Spleen (tissue), 7 donors: ENCODE results near the gene LSM2.

Experiments used
- POLR2A ChIP-seq, 3 donors: fragments of 450-650 bp; IDR thresholded peaks; one replicate each; pipeline ENCODE4 v1.5.1; 2017; ENCODE audit warnings: antibody characterized with exemption in 3 of 3, mild to moderate bottlenecking in 1 of 3
- POLR2AphosphoS5 ChIP-seq, 3 donors: sonication (generic); formaldehyde crosslinking; IDR thresholded peaks; one replicate each; pipeline ENCODE4 v1.5.1; 2017; ENCODE audit warnings: antibody characterized with exemption in 3 of 3
- TF ChIP-seq, protein P1 (sequence below), 11 experiments: fragments of 200-600 bp in 7 of 11; fragments of 450-650 bp in 4 of 11; sonication (generic) in 4 of 11; IDR thresholded peaks in 8 of 11; conservative IDR thresholded peaks in 3 of 11; 1 replicate in 7 of 11; 2 replicates in 4 of 11; pipeline versions ENCODE4 v1.4.0 to v1.8.0; 2016 to 2021; ENCODE audit warnings: antibody characterized with exemption in 11 of 11, inconsistent platforms in 4 of 11, mild to moderate bottlenecking in 1 of 11
- donor health status: DM: no; HTN: no; CAD: no; lungs with moderate emphysema.
- donor health status: DM: no; HTN: no; CAD: no.
- donor health status: DM: no; HTN: no; CAD: no.

DNA sequence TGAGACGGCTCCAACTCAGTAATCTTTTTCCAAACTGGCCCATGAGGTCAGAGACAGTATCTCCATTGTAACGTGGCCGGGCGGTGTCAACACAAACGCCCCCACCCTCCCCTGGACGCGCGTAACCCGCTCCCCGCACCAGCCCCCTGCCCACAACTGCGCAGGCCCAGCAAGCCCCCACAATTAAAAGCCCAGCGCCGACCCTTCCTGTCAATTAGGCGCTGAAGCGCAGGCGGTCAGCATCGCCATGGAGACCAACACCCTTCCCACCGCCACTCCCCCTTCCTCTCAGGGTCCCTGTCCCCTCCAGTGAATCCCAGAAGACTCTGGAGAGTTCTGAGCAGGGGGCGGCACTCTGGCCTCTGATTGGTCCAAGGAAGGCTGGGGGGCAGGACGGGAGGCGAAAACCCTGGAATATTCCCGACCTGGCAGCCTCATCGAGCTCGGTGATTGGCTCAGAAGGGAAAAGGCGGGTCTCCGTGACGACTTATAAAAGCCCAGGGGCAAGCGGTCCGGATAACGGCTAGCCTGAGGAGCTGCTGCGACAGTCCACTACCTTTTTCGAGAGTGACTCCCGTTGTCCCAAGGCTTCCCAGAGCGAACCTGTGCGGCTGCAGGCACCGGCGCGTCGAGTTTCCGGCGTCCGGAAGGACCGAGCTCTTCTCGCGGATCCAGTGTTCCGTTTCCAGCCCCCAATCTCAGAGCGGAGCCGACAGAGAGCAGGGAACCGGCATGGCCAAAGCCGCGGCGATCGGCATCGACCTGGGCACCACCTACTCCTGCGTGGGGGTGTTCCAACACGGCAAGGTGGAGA is 8.5 kb upstream of the LSM2 start, which contains the start of the genes HSPA1A and HSPA1L:
- TF ChIP-seq, protein P1, sequence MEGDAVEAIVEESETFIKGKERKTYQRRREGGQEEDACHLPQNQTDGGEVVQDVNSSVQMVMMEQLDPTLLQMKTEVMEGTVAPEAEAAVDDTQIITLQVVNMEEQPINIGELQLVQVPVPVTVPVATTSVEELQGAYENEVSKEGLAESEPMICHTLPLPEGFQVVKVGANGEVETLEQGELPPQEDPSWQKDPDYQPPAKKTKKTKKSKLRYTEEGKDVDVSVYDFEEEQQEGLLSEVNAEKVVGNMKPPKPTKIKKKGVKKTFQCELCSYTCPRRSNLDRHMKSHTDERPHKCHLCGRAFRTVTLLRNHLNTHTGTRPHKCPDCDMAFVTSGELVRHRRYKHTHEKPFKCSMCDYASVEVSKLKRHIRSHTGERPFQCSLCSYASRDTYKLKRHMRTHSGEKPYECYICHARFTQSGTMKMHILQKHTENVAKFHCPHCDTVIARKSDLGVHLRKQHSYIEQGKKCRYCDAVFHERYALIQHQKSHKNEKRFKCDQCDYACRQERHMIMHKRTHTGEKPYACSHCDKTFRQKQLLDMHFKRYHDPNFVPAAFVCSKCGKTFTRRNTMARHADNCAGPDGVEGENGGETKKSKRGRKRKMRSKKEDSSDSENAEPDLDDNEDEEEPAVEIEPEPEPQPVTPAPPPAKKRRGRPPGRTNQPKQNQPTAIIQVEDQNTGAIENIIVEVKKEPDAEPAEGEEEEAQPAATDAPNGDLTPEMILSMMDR (IDR thresholded peaks at IDR 0.05 in 8 of 11, conservative IDR thresholded peaks at IDR 0.05 in 3 of 11): no peak
- TF ChIP-seq POLR2AphosphoS5 (IDR thresholded peaks at IDR 0.05) (peak; percentile 96 to 100 (median 100)), POLR2A (IDR thresholded peaks at IDR 0.05) (peak; percentile 96 to 99 (median 96))
